ENCODE measurements around the gene SLC13A5. TPM values are rescaled to one million over a fixed set of nuclear protein-coding genes. Genes with fewer than 3 reads are reported as not detected.

Gene SLC13A5
- total RNA-seq, 1 experiment from 2014 or later = 3.1 TPM

DNA sequence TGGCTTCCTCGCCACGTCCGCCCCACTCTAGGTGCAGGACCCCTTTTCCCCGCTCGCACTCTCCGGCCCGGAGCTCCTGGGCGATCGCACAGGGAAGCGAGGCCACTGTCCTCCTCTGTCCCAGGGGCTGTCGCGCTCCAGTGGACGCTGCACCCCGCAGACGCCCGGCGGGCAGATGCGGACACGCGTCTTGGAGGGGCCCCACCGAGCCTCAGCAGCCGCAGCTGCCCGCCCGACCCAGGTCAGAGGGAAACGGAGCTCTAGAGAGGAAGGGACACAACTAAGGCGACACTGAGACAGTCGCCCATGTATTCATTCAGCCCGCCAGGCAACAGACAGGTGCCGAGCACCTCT lies 726 bp upstream of the SLC13A5 start:
- CTCF ChIA-PET = no interaction called here
- BruUV-seq (replicated peaks) = no TSS peak
- peaks cover 2% of the 10 kb centered on the region for H3K9me3 Mint-ChIP-seq (ENCODE audit: low read depth, unreplicated experiment)
- H3K27ac Mint-ChIP-seq (ENCODE audit: unreplicated experiment) = no peak overlapping the region
- H3K4me3 Mint-ChIP-seq (ENCODE audit: low read depth, unreplicated experiment) = no peak overlapping the region
- peaks cover 9% of the 10 kb centered on the region for H3K4me1 Mint-ChIP-seq (ENCODE audit: low read depth, unreplicated experiment)
- DNase-seq = no peak
- intact Hi-C loops (cut with micrococcal nuclease; ENCODE audit: unreplicated experiment) = no loop called here
- H3K27me3 Mint-ChIP-seq (ENCODE audit: unreplicated experiment) = peaks cover 21% of the 10 kb centered on the region
- peaks cover 5% of the 10 kb centered on the region for H3K36me3 Mint-ChIP-seq (ENCODE audit: insufficient read depth, unreplicated experiment)
- TF ChIP-seq CTCF (IDR thresholded peaks at IDR 0.05; ENCODE audit: unreplicated experiment) = no peak

GRCh38 chr17:6712854-6713129 lies 377 bp downstream of the SLC13A5 start:
- DNase-seq = no peak
- TF ChIP-seq CTCF (IDR thresholded peaks at IDR 0.05; ENCODE audit: unreplicated experiment) = no peak
- intact Hi-C loops (cut with micrococcal nuclease; ENCODE audit: unreplicated experiment) = no loop called here
- BruUV-seq (replicated peaks) = TSS peak; percentile 29
- Mint-ChIP-seq H3K36me3 (ENCODE audit: insufficient read depth, unreplicated experiment) (peaks cover 5% of the 10 kb centered on the region), H3K27me3 (ENCODE audit: unreplicated experiment) (peaks cover 30% of the 10 kb centered on the region), H3K4me1 (ENCODE audit: low read depth, unreplicated experiment) (peaks cover 9% of the 10 kb centered on the region), H3K4me3 (ENCODE audit: low read depth, unreplicated experiment) (peak overlapping the region; percentile 65), H3K9me3 (ENCODE audit: low read depth, unreplicated experiment) (no peaks in the 10 kb centered on the region), H3K27ac (ENCODE audit: unreplicated experiment) (no peak overlapping the region)
- CTCF ChIA-PET = interaction anchor here (1.3 to 1.9 kb wide), 2 partner anchors 10 to 44 kb away, joined by 3 to 8 read pairs; no protein-coding TSS in a partner anchor

GRCh38 chr17:6712058-6712853 lies 913 bp downstream of the SLC13A5 start:
- no peaks in the 10 kb centered on the region for H3K9me3 Mint-ChIP-seq (ENCODE audit: low read depth, unreplicated experiment)
- peaks cover 5% of the 10 kb centered on the region for H3K36me3 Mint-ChIP-seq (ENCODE audit: insufficient read depth, unreplicated experiment)
- H3K4me3 Mint-ChIP-seq (ENCODE audit: low read depth, unreplicated experiment) = peak overlapping the region; percentile 65
- peaks cover 9% of the 10 kb centered on the region for H3K4me1 Mint-ChIP-seq (ENCODE audit: low read depth, unreplicated experiment)
- peaks cover 36% of the 10 kb centered on the region for H3K27me3 Mint-ChIP-seq (ENCODE audit: unreplicated experiment)
- CTCF ChIA-PET = interaction anchor here (1.3 to 1.9 kb wide), 2 partner anchors 10 to 43 kb away, joined by 3 to 8 read pairs; no protein-coding TSS in a partner anchor
- H3K27ac Mint-ChIP-seq (ENCODE audit: unreplicated experiment) = no peak overlapping the region
- peak; percentile 41 for DNase-seq
- intact Hi-C loops (cut with micrococcal nuclease; ENCODE audit: unreplicated experiment) = no loop called here
- TF ChIP-seq CTCF (IDR thresholded peaks at IDR 0.05; ENCODE audit: unreplicated experiment) = no peak
- no TSS peak for BruUV-seq (replicated peaks)

GRCh38 chr17:6711681-6712057 lies 1.5 kb downstream of the SLC13A5 start:
- intact Hi-C loops (cut with micrococcal nuclease; ENCODE audit: unreplicated experiment) = no loop called here
- peaks cover 9% of the 10 kb centered on the region for H3K4me1 Mint-ChIP-seq (ENCODE audit: low read depth, unreplicated experiment)
- H3K4me3 Mint-ChIP-seq (ENCODE audit: low read depth, unreplicated experiment) = no peak overlapping the region
- CTCF ChIA-PET = interaction anchor here (1.9 kb wide), 1 partner anchor 9 kb away, joined by 8 read pairs; no protein-coding TSS in a partner anchor
- no TSS peak for BruUV-seq (replicated peaks)
- no peak for TF ChIP-seq CTCF (IDR thresholded peaks at IDR 0.05; ENCODE audit: unreplicated experiment)
- H3K27ac Mint-ChIP-seq (ENCODE audit: unreplicated experiment) = no peak overlapping the region
- peaks cover 5% of the 10 kb centered on the region for H3K36me3 Mint-ChIP-seq (ENCODE audit: insufficient read depth, unreplicated experiment)
- H3K27me3 Mint-ChIP-seq (ENCODE audit: unreplicated experiment) = peaks cover 41% of the 10 kb centered on the region
- no peak for DNase-seq
- H3K9me3 Mint-ChIP-seq (ENCODE audit: low read depth, unreplicated experiment) = no peaks in the 10 kb centered on the region
